ENCODE measurements around the gene BBS5. TPM values are rescaled to one million over a fixed set of nuclear protein-coding genes. Genes with fewer than 3 reads are reported as not detected.

BBS5 gene
- 2.3 and 4.1 TPM in 2 replicates for total RNA-seq (ENCODE audit: low replicate concordance)

DNA sequence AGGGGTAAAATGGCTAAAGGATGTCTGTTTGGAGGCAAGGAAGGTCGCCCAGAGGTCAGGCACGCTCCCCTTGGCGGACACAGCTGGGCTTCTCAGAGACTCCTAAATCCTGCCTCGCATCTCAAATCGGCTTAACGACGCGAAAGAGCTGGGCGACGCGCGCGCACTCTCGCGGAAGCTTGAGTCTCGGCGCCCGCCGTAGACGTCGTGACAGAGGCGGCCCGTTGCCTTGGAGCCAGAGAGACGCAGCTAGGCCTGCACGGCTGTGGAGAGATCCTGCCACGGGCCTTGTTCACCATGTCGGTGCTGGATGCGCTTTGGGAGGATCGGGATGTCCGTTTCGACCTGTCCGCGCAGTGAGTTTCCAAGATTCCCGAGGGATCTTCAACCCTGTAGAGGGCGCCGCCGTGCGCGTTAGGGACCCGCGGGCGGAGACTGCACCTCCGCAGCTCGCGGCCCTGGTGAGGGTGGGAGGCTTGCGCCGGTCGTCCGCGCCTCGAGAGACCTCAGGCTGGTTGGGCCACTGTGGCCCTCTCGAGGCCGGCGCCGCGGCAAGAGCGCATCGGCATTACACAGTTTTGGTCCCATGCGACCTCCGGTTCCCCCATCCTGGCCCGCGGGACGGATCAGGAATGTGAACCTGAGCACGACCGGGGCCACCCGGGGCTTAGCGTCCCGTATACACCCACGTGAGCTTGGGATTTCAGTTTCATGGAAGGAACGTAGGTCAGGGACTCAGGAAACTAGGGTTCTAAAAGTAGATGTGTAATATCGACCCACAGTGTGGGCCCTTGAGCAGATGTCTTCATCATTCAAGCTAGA is at the start of gene BBS5:
BBS5 (plus strand) TSS at position 238 of the 822 bp plus-strand sequence; CDS start at position 298, 60 bp downstream.

DNA sequence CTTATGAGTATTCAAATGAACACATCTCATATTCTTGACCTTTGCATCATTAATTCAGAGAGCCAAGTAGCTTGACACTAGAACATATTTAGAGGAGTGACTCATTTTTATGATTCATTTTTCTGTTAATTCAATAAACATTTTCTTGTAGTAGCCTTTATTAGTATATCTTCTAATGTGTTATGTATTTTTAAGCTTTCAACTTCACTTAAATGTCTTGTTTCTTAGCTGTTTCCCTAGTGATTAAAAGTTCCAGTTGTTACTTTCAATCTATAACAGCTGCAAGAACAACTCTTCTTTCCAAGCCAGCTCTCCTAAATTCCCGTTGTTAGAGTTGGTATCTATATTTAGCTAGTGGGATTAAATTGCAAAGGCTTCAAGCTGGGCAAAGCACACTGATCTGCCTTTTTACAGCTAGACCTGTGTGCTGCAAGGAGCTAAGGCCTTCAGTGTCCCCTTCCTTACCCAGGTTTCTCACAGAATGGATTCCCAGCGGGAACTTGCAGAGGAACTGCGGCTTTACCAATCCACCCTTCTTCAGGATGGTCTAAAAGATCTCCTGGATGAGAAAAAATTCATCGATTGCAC is 30.1 kb downstream of the BBS5 start, which contains the start of gene KLHL41:
KLHL41 (plus strand) TSS at position 405 of the 588 bp plus-strand sequence; CDS start at position 482, 77 bp downstream.

Other genes starting within 250 kb of the BBS5 start
- gene LRP2, start 117.0 kb upstream of the BBS5 start, total RNA-seq (ENCODE audit: low replicate concordance): not detected in 2 replicates
- gene KLHL41, start 30.2 kb downstream of the BBS5 start, total RNA-seq (ENCODE audit: low replicate concordance): 0.15 and 2.6 TPM in 2 replicates
- 9.7 and 15.0 TPM in 2 replicates for gene FASTKD1, start 94.4 kb downstream of the BBS5 start, total RNA-seq (ENCODE audit: low replicate concordance)
- 14.7 and 20.7 TPM in 2 replicates for gene PPIG, start 104.9 kb downstream of the BBS5 start, total RNA-seq (ENCODE audit: low replicate concordance)
- not detected in 2 replicates for gene CFAP210, start 214.9 kb downstream of the BBS5 start, total RNA-seq (ENCODE audit: low replicate concordance)
- gene PHOSPHO2, start 215.0 kb downstream of the BBS5 start, total RNA-seq (ENCODE audit: low replicate concordance): 0.94 and 1.2 TPM in 2 replicates